Ovary (tissue), 9 donors: ENCODE measurements around the gene IRS1. TPM values are rescaled to one million over a fixed set of nuclear protein-coding genes. Genes with fewer than 3 reads are reported as not detected.
"Not testable (repeated sequence)": the region's sequence is repeated elsewhere in the genome, so short reads cannot be mapped to it uniquely, and the experiment has no call there.

Experiments used
- DNase-seq, 5 donors: peaks; one replicate each; pipeline ENCODE4 v3.0.0-alpha.2; 2019 to 2020
- H3K27ac ChIP-seq, 2 donors: fragments of 200-600 bp; one replicate each; pipeline versions ENCODE4 v1.5.1 to v1.8.0; 2019 to 2022
- H3K27me3 ChIP-seq: fragments of 200-600 bp; one replicate; pipeline ENCODE4 v1.8.0; 2022
- H3K36me3 ChIP-seq: fragments of 200-600 bp; sonication (generic); one replicate; pipeline ENCODE4 v1.5.1; 2019
- H3K4me1 ChIP-seq: one replicate; pipeline ENCODE4 v1.8.1; 2013; ENCODE audit warnings: mild to moderate bottlenecking, moderate library complexity; ENCODE audit not compliant: insufficient read depth
- H3K4me3 ChIP-seq: fragments of 200-600 bp; sonication (generic); one replicate; pipeline ENCODE4 v1.5.1; 2017
- H3K9me3 ChIP-seq, 2 donors: fragments of 200-600 bp in 1 of 2; sonication (generic) in 1 of 2; one replicate each; pipeline versions ENCODE4 v1.5.1 to v1.8.1; 2013 to 2019; ENCODE audit warnings: mild to moderate bottlenecking in 1 of 2, moderate library complexity in 1 of 2
- EP300 ChIP-seq: sonication (generic); formaldehyde crosslinking; IDR thresholded peaks from one replicate; pipeline ENCODE4 v1.6.1; 2017; ENCODE audit warnings: antibody characterized with exemption
- POLR2A ChIP-seq: fragments of 450-650 bp; IDR thresholded peaks from one replicate; pipeline ENCODE4 v1.6.1; 2017; ENCODE audit warnings: antibody characterized with exemption, mild to moderate bottlenecking, moderate library complexity
- WGBS, 3 donors: extraction: QIAGEN DNeasy Blood & Tissue Kit in 1 of 3; methylation state at CpG; one replicate each; pipeline versions ENCODE4 v1.1.5 to v1.1.7; 2013 to 2017; 5-methylcytosine and 5-hydroxymethylcytosine counted together
- intact Hi-C, 4 donors: fragments of 100-400 bp; cut with DNase I; formaldehyde crosslinking; loops; one replicate each; pipeline versions ENCODE4 v1.11.0 to v1.15.1; 2022 to 2023
- polyA plus RNA-seq, 2 donors: library from polyadenylated mRNA; stranded (reverse); fragments of 200-250 nt in 1 of 2; fragments of 350-450 nt in 1 of 2; fragmentation: Illumina TruSeq in 1 of 2; extraction: RNeasy Lipid Tissue Mini Kit (QIAGEN cat#74804) in 1 of 2; gene quantifications; one replicate each; pipeline ENCODE4 v1.2.3, GENCODE V29; 2013 to 2014
- total RNA-seq, 7 donors: library from RNA; depleted of rRNA in 2 of 7; stranded (reverse); fragments of >200 nt in 2 of 7; fragmentation: NEBNext Ultra II Directional in 3 of 7; extraction: Animal tissue kit (Norgen Biotek cat#: 25700) in 3 of 7; gene quantifications; one replicate each; pipeline versions ENCODE4 v1.1.0 to v1.2.4, GENCODE V29; 2016 to 2023
- TF ChIP-seq, protein P1 (sequence below), 3 donors: fragments of 450-650 bp in 2 of 3; fragments of 200-600 bp in 1 of 3; IDR thresholded peaks; one replicate each; pipeline versions ENCODE4 v1.5.1 to v1.8.0; 2016 to 2022; ENCODE audit warnings: antibody characterized with exemption in 3 of 3, mild to moderate bottlenecking in 1 of 3
- donor health status: DM: no; HTN: no; CAD: no; lungs with moderate emphysema.
- donor health status: DM: no; HTN: no; CAD: no.
- donor health status: Bipolar disorder and iron deficiency.
- donor health status: DM: yes; HTN: yes; CAD: no.
- donor health status: DM: no; HTN: no; CAD: no.
- donor health status: DM: yes; HTN: yes; CAD: no.

IRS1 gene
- total and polyA plus RNA-seq, 9 donors = 22.3 to 87.0 (median 44.1) TPM

DNA sequence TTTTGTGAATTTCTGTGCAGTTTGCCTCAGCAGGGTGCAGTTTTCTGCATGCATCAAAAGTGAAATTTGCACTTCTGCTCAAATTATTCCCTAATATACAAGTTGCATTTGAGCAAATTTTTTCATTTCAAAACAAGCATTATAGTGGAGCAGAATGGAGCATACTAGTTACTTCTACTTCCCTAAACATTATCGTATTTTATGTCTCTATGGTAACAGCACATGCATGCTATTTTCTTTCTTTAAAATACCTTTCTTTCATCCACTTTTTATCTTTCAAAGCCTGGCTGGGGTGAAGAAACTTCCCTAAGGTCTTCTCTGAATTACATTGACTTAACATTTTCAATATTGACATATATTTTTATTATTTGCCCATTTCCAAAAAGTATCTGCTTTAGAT is 47.5 kb upstream of the IRS1 start:
- no peak overlapping the region for H3K4me3 ChIP-seq
- no peaks in the 10 kb centered on the region for H3K27me3 ChIP-seq
- 63 to 68% (median 65%) methylated on average over 1 of the region's 1 CpG for WGBS, 3 donors
- H3K27ac ChIP-seq = no peak overlapping the region
- intact Hi-C loops = no loop called here
- TF ChIP-seq EP300 = no peak
- no peak for TF ChIP-seq POLR2A
- TF ChIP-seq, protein P1, sequence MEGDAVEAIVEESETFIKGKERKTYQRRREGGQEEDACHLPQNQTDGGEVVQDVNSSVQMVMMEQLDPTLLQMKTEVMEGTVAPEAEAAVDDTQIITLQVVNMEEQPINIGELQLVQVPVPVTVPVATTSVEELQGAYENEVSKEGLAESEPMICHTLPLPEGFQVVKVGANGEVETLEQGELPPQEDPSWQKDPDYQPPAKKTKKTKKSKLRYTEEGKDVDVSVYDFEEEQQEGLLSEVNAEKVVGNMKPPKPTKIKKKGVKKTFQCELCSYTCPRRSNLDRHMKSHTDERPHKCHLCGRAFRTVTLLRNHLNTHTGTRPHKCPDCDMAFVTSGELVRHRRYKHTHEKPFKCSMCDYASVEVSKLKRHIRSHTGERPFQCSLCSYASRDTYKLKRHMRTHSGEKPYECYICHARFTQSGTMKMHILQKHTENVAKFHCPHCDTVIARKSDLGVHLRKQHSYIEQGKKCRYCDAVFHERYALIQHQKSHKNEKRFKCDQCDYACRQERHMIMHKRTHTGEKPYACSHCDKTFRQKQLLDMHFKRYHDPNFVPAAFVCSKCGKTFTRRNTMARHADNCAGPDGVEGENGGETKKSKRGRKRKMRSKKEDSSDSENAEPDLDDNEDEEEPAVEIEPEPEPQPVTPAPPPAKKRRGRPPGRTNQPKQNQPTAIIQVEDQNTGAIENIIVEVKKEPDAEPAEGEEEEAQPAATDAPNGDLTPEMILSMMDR (IDR thresholded peaks at IDR 0.05) = no peak
- DNase-seq = no peak
- no peaks in the 10 kb centered on the region for H3K36me3 ChIP-seq
- H3K9me3 ChIP-seq = no peaks in the 10 kb centered on the region
- no peaks in the 10 kb centered on the region for H3K4me1 ChIP-seq

DNA sequence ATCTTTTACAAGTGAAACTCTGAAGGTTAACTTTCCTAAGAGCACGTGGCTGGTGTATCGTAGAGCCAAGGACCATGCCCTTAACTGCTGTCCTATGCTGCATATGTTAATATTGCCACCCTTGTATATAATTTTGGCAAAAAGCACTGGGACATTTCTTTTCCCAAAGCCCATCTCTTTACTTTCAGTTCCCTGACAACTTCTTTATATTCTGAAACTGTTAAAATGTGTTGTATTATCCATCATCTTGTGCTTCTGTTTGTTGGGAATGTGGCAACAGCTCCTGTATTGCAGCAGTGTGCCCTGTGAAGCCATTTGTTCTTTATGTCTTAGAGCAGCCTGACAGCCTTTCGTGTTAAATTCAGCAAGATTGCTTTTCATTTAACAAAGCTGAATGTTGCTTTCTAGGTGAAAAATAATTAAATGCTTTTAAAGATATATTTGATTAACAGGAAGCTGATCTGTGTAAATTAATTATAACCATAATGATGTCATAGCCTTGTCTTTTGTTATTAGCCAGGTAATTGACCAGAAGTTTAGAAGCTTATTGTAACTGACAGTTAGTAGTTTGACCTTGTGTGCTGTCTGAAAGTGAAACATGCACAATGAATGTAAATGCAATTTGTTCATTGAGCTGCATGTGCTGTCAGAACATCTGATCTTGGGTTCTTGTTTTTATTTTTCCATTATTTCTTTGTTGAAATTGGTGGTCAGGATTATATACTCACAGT is 45.9 kb upstream of the IRS1 start:
- Histone ChIP-seq H3K27me3 (no peaks in the 10 kb centered on the region), H3K4me1 (peaks cover 2% of the 10 kb centered on the region), H3K4me3 (no peak overlapping the region), H3K36me3 (no peaks in the 10 kb centered on the region), H3K9me3 (no peaks in the 10 kb centered on the region), H3K27ac (no peak overlapping the region)
- TF ChIP-seq POLR2A = no peak
- TF ChIP-seq, protein P1 (IDR thresholded peaks at IDR 0.05) = no peak
- no peak for TF ChIP-seq EP300
- WGBS, 3 donors = 61 to 77% (median 75%) methylated on average over 3 of the region's 3 CpGs
- intact Hi-C loops = no loop called here
- DNase-seq = no peak

DNA sequence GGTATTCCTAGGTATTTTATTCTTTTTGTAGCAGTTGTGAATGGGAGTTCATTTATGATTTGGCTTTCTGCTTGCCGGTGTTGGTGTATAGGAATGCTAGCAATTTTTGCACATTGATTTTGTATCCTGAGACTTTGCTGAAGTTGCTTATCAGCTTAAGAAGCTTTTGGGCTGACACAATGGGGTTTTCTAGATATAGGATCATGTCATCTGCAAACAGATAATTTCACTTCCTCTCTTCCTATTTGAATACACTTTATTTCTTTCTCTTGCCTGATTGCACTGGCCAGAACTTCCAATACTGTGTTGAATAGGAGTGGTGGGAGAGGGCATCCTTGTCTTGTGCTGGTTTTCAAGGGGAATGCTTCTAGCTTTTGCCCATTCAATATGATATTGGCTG is 43.4 kb upstream of the IRS1 start:
- H3K36me3 ChIP-seq, DNase-seq, H3K4me1 ChIP-seq, intact Hi-C loops, H3K27ac ChIP-seq, H3K9me3 ChIP-seq, H3K4me3 ChIP-seq, H3K27me3 ChIP-seq: not testable (repeated sequence)
- WGBS, 3 donors = 97 to 98% (median 98%) methylated on average over 1 of the region's 1 CpG

DNA sequence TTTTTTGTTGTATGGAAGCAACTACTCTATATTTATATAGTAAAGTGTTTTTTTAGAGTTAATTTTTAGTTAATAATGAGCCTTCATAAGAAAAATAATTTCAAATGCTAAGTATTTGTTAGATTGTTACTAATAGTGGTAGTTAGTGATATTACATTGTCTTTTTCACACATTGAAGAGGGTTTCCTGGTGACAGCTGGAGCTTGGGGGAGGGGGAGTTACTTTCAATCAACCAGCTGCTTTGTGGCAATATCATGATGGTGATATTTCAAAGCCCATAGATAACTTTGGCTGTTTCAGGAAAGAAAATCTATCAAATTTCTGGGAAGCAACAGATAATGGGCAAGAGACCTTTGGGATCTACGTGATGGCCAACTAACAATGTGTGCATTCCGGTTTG is 40.3 kb upstream of the IRS1 start:
- H3K27ac ChIP-seq = no peak overlapping the region
- H3K36me3 ChIP-seq = no peaks in the 10 kb centered on the region
- H3K9me3 ChIP-seq = no peaks in the 10 kb centered on the region
- TF ChIP-seq EP300 = no peak
- H3K4me3 ChIP-seq = no peak overlapping the region
- H3K4me1 ChIP-seq = peaks cover 2% of the 10 kb centered on the region
- intact Hi-C loops = loop anchor here in 3 of 4 donors (10.0 kb wide), 1 partner anchor 145 kb away; no protein-coding TSS in a partner anchor
- H3K27me3 ChIP-seq = no peaks in the 10 kb centered on the region
- no peak for DNase-seq
- WGBS, 3 donors = 85 to 97% (median 96%) methylated on average over 2 of the region's 2 CpGs

DNA sequence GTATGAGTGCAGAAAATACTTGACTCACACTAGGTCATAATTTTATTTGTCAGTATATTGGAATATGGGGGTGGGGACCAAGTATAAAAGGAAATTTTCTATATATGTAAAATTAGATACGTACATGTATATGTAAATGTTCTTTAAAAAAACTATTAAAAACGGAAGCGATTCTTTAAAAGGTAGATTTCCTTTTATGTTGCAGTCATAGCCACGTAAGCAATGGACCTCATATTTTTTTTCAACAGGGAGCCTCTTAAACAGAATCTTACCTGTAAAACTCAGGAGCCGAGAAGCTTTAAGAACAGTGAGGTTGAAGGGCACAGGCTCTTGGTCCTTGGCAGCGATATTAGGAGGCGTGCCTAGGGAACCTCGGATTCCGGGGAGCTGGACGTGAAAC is 39.5 kb upstream of the IRS1 start:
- H3K36me3 ChIP-seq = no peaks in the 10 kb centered on the region
- H3K4me3 ChIP-seq = no peak overlapping the region
- DNase-seq = no peak
- peaks cover 2% of the 10 kb centered on the region for H3K4me1 ChIP-seq
- H3K27ac ChIP-seq = no peak overlapping the region
- no peaks in the 10 kb centered on the region for H3K27me3 ChIP-seq
- H3K9me3 ChIP-seq = no peaks in the 10 kb centered on the region
- intact Hi-C loops = loop anchor here in 3 of 4 donors (10.0 kb wide), 1 partner anchor 146 kb away; no protein-coding TSS in a partner anchor
- WGBS, 3 donors = 89 to 94% (median 90%) methylated on average over 10 of the region's 10 CpGs
- TF ChIP-seq POLR2A = no peak
- TF ChIP-seq, protein P1 (IDR thresholded peaks at IDR 0.05) = no peak
- TF ChIP-seq EP300 = no peak
